ENCODE results near the gene FKBP1B. TPM values are rescaled to one million over a fixed set of nuclear protein-coding genes. Genes with fewer than 3 reads are reported as not detected.

The FKBP1B gene
- total RNA-seq, 1 experiment from 2014 or later = 3.7 TPM

DNA sequence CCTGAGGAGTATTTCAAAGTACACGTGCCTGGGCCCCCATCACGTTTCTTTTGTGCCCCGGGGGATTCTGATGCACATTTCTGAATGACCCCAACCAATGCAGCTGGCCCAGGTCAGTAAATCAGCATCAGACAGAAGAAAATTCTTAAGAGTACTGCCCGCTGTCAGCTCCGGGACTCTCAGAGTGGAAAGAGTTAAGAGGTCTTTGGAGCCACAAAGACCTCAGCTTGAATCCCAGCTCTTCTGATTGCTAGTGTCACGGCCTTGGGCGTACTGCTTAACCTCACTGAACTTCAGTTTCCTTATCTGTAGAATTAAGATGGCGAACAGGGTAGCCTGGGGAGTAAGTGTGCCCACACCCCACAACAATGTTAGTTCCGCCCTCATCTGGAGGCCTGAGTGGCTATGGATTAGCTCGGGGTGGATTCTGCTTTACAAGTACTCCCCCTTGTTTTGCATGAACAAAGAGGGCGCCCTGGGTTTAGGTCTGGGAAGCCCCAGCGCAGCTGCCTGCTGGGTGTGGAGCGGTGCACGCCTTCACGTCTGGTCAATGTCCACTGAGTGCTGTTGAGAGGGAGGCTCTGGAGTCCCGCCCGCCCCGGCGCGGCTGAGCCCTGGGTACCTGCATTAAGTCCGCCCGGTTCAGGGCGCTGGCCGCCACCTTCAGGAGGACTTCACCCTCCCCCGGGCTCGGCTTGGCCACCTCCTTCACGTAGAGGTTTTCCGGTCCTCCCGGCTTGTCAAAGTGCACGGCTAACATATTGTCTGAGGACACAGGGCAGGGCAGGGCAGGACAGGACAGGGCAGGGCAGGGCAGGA lies 34.2 kb downstream of the FKBP1B start:
- peak overlapping the region; percentile 53 for H3K27ac ChIP-seq (ENCODE audit: low read depth, low read length, poor library complexity, severe bottlenecking)
- TF ChIP-seq, protein P1, sequence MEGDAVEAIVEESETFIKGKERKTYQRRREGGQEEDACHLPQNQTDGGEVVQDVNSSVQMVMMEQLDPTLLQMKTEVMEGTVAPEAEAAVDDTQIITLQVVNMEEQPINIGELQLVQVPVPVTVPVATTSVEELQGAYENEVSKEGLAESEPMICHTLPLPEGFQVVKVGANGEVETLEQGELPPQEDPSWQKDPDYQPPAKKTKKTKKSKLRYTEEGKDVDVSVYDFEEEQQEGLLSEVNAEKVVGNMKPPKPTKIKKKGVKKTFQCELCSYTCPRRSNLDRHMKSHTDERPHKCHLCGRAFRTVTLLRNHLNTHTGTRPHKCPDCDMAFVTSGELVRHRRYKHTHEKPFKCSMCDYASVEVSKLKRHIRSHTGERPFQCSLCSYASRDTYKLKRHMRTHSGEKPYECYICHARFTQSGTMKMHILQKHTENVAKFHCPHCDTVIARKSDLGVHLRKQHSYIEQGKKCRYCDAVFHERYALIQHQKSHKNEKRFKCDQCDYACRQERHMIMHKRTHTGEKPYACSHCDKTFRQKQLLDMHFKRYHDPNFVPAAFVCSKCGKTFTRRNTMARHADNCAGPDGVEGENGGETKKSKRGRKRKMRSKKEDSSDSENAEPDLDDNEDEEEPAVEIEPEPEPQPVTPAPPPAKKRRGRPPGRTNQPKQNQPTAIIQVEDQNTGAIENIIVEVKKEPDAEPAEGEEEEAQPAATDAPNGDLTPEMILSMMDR (conservative IDR thresholded peaks at IDR 0.05; ENCODE audit: low read depth, low read length) = no peak
- no peak for TF ChIP-seq EZH2 (IDR thresholded peaks at IDR 0.05; ENCODE audit: borderline replicate concordance, low read depth, low read length, poor library complexity, severe bottlenecking)
- DNase-seq (ENCODE audit: low spot score) = peak; percentile 61
- no peaks in the 10 kb centered on the region for H3K36me3 ChIP-seq (ENCODE audit: insufficient read depth, low read length, poor library complexity, severe bottlenecking)
- no TSS peak for BruUV-seq (replicated peaks)
- intact Hi-C loops (cut with micrococcal nuclease; ENCODE audit: unreplicated experiment) = loop anchor here (5.0 kb wide), 2 partner anchors 156 to 299 kb away; partner anchors contain the start of gene ATAD2B
- H3K9me3 ChIP-seq (ENCODE audit: low read depth, low read length, poor library complexity, severe bottlenecking) = no peaks in the 10 kb centered on the region
- CTCF ChIA-PET = interaction anchor here (0.5 to 2.0 kb wide), 8 partner anchors 7 to 259 kb away, joined by 3 to 16 read pairs (median 5); partner anchors contain the start of genes ATAD2B, SF3B6 and WDCP
- peaks cover 4% of the 10 kb centered on the region for H3K4me1 ChIP-seq (ENCODE audit: insufficient read depth, low read length, poor library complexity, severe bottlenecking)
- POLR2A ChIA-PET (ENCODE audit: low non-redundant PET) = no interaction called here
- H3K4me3 ChIP-seq (ENCODE audit: low read depth, low read length, poor library complexity, severe bottlenecking) = peak overlapping the region; percentile 63
- H3K27me3 ChIP-seq (replicated peaks; ENCODE audit: insufficient read depth, low read depth, low read length, poor library complexity) = no peaks in the 10 kb centered on the region

GRCh38 chr2:24084386-24085199 lies 35.1 kb downstream of the FKBP1B start, which contains the start of gene TP53I3:
TSS of gene TP53I3 (minus strand) at chr2:24084834. CDS start at chr2:24084326, 508 bp downstream.
- DNase-seq (ENCODE audit: low spot score) = peak; percentile 83
- POLR2A ChIA-PET (ENCODE audit: low non-redundant PET) = no interaction called here
- CTCF ChIA-PET = interaction anchor here (0.6 to 2.0 kb wide), 7 partner anchors 8 to 260 kb away, joined by 3 to 16 read pairs (median 4); partner anchors contain the start of genes ATAD2B, SF3B6 and WDCP
- no TSS peak for BruUV-seq (replicated peaks)
- Histone ChIP-seq H3K36me3 (ENCODE audit: insufficient read depth, low read length, poor library complexity, severe bottlenecking) (no peaks in the 10 kb centered on the region), H3K27ac (ENCODE audit: low read depth, low read length, poor library complexity, severe bottlenecking) (peak within 1 kb of the TSS; percentile 53), H3K9me3 (ENCODE audit: low read depth, low read length, poor library complexity, severe bottlenecking) (no peaks in the 10 kb centered on the region), H3K27me3 (replicated peaks; ENCODE audit: insufficient read depth, low read depth, low read length, poor library complexity) (no peaks in the 10 kb centered on the region), H3K4me1 (ENCODE audit: insufficient read depth, low read length, poor library complexity, severe bottlenecking) (peaks cover 4% of the 10 kb centered on the region), H3K4me3 (ENCODE audit: low read depth, low read length, poor library complexity, severe bottlenecking) (peak within 1 kb of the TSS; percentile 63)
- no peak for TF ChIP-seq EZH2 (IDR thresholded peaks at IDR 0.05; ENCODE audit: borderline replicate concordance, low read depth, low read length, poor library complexity, severe bottlenecking)
- TF ChIP-seq, protein P1 (conservative IDR thresholded peaks at IDR 0.05; ENCODE audit: low read depth, low read length) = peak; percentile 88
- intact Hi-C loops (cut with micrococcal nuclease; ENCODE audit: unreplicated experiment) = loop anchor here (5.0 kb wide), 2 partner anchors 157 to 298 kb away; partner anchors contain the start of gene ATAD2B

- BruUV-seq (replicated peaks) = no TSS peak
- ChIA-PET POLR2A (ENCODE audit: low non-redundant PET) (no interaction called here), CTCF (interaction anchor here (1.6 to 2.0 kb wide), 2 partner anchors 9 to 261 kb away, joined by 4 to 16 read pairs; partner anchors contain the start of gene SF3B6)
- Histone ChIP-seq H3K9me3 (ENCODE audit: low read depth, low read length, poor library complexity, severe bottlenecking) (no peaks in the 10 kb centered on the region), H3K4me1 (ENCODE audit: insufficient read depth, low read length, poor library complexity, severe bottlenecking) (peaks cover 4% of the 10 kb centered on the region), H3K4me3 (ENCODE audit: low read depth, low read length, poor library complexity, severe bottlenecking) (peak overlapping the region; percentile 63), H3K27ac (ENCODE audit: low read depth, low read length, poor library complexity, severe bottlenecking) (peak overlapping the region; percentile 53), H3K36me3 (ENCODE audit: insufficient read depth, low read length, poor library complexity, severe bottlenecking) (no peaks in the 10 kb centered on the region), H3K27me3 (replicated peaks; ENCODE audit: insufficient read depth, low read depth, low read length, poor library complexity) (no peaks in the 10 kb centered on the region)
- TF ChIP-seq, protein P1 (conservative IDR thresholded peaks at IDR 0.05; ENCODE audit: low read depth, low read length) = no peak
- TF ChIP-seq EZH2 (IDR thresholded peaks at IDR 0.05; ENCODE audit: borderline replicate concordance, low read depth, low read length, poor library complexity, severe bottlenecking) = no peak
- intact Hi-C loops (cut with micrococcal nuclease; ENCODE audit: unreplicated experiment) = no loop called here
- DNase-seq (ENCODE audit: low spot score) = no peak
Observed at GRCh38 chr2:24085200-24085489, 35.6 kb downstream of the FKBP1B start.

Measured in A673 (cell line).